PC-9 (cell line): ENCODE data around the gene SRPK2.

Experiments used
- CTCF ChIP-seq: fragments of 200-600 bp; sonication (generic); conservative IDR thresholded peaks from 2 replicates; pipeline ENCODE4 v1.6.1; 2017; ENCODE audit warnings: mixed run types, antibody characterized with exemption, mild to moderate bottlenecking, moderate library complexity
- EZH2 ChIP-seq: fragments of 200-600 bp; sonication (generic); IDR thresholded peaks from 2 replicates; pipeline ENCODE4 v1.8.0; 2017; ENCODE audit warnings: antibody characterized with exemption, low read depth

- TF ChIP-seq CTCF (no peak), EZH2 (no peak)
These were observed 171.9 kb downstream of the SRPK2 start for GRCh38 chr7:105216786-105217185.
